CD4-positive, alpha-beta memory T cell (primary cell): ENCODE measurements around the gene SAP25. TPM values are rescaled to one million over a fixed set of nuclear protein-coding genes. Genes with fewer than 3 reads are reported as not detected.
A peak's percentile ranks its signal among the peaks of the same experiment; 100 is the strongest.
"Not testable (repeated sequence)": the region's sequence is repeated elsewhere in the genome, so short reads cannot be mapped to it uniquely, and the experiment has no call there.

Experiments used
- CTCF ChIA-PET: fragments of 350-600 bp; sonication (Branson Sonifier 250); formaldehyde crosslinking; loops from one replicate; lab custom pipeline; 2021; ENCODE audit warnings: inconsistent platforms; ENCODE audit not compliant: partially characterized antibody; lab: Charles Lee
- POLR2A ChIA-PET: fragments of 350-600 bp; sonication (Branson Sonifier 250); formaldehyde crosslinking; loops from one replicate; lab custom pipeline; 2021; ENCODE audit not compliant: partially characterized antibody; lab: Charles Lee
- DNase-seq, 5 donors: peaks; one replicate each; pipeline versions ENCODE4 v3.0.0 to v3.0.0-alpha.2; 2020 to 2022; ENCODE audit warnings: mixed read lengths in 1 of 5
- H3K27ac ChIP-seq: one replicate; pipeline ENCODE4 v1.7.0; 2013; ENCODE audit warnings: low read depth, low read length
- H3K27me3 ChIP-seq: 2 replicates; pipeline ENCODE4 v1.7.0; 2013; ENCODE audit warnings: mild to moderate bottlenecking, low read length, moderate library complexity; ENCODE audit not compliant: insufficient read depth
- H3K36me3 ChIP-seq: 2 replicates; pipeline ENCODE4 v1.7.0; 2013; ENCODE audit warnings: mild to moderate bottlenecking, low read length, moderate library complexity; ENCODE audit not compliant: insufficient read depth
- H3K4me1 ChIP-seq: 2 replicates; pipeline ENCODE4 v1.7.0; 2013; ENCODE audit warnings: mild to moderate bottlenecking, low read length, moderate library complexity; ENCODE audit not compliant: insufficient read depth
- H3K4me3 ChIP-seq, 2 donors: one replicate each; pipeline ENCODE4 v1.7.0; 2013; ENCODE audit warnings: low read length in 2 of 2, mild to moderate bottlenecking in 1 of 2
- H3K9me3 ChIP-seq, 2 donors: one replicate each; pipeline ENCODE4 v1.7.0; 2013; ENCODE audit warnings: low read length in 2 of 2, control low read depth in 1 of 2; ENCODE audit not compliant: control insufficient read depth in 1 of 2
- H3K27ac Mint-ChIP-seq, 7 donors: one replicate each; pipeline ENCODE4 v1.8.0; 2020 to 2021; ENCODE audit warnings: mixed read lengths in 7 of 7, mild to moderate bottlenecking in 6 of 7, inconsistent platforms in 3 of 7, moderate library complexity in 3 of 7
- H3K27me3 Mint-ChIP-seq, 2 donors: one replicate each; pipeline ENCODE4 v1.8.0; 2020 to 2021; ENCODE audit warnings: mixed read lengths in 2 of 2
- H3K36me3 Mint-ChIP-seq, 2 donors: one replicate each; pipeline ENCODE4 v1.8.0; 2020 to 2021; ENCODE audit warnings: mixed read lengths in 2 of 2, inconsistent platforms in 1 of 2, mild to moderate bottlenecking in 1 of 2
- H3K4me1 Mint-ChIP-seq, 4 donors: one replicate each; pipeline ENCODE4 v1.8.0; 2020 to 2021; ENCODE audit warnings: mixed read lengths in 4 of 4, mild to moderate bottlenecking in 1 of 4
- H3K4me3 Mint-ChIP-seq, 8 donors: one replicate each; pipeline ENCODE4 v1.8.0; 2020 to 2021; ENCODE audit warnings: mixed read lengths in 8 of 8, mild to moderate bottlenecking in 7 of 8, moderate library complexity in 6 of 8, inconsistent platforms in 3 of 8
- H3K9me3 Mint-ChIP-seq, 8 donors: one replicate each; pipeline ENCODE4 v1.8.0; 2020 to 2021; ENCODE audit warnings: mixed read lengths in 8 of 8, mild to moderate bottlenecking in 5 of 8, inconsistent platforms in 3 of 8, moderate library complexity in 1 of 8
- intact Hi-C: fragments of 100-400 bp; cut with micrococcal nuclease; formaldehyde crosslinking; loops from one replicate; pipeline ENCODE4 v1.15.1; 2023
- polyA plus RNA-seq, 2 donors: library from polyadenylated mRNA; unstranded; fragments of 300-500 nt; fragmentation: Illumina TruSeq; gene quantifications; one replicate each; pipeline ENCODE4 v1.2.3, GENCODE V29; 2021
- total RNA-seq, 2 experiments: library from RNA; stranded (reverse); gene quantifications; one replicate each; pipeline ENCODE4 v1.2.3, GENCODE V29; 2021

Gene SAP25
- total and polyA plus RNA-seq, 4 experiments from 2014 or later = 0.72 to 126 (median 119) TPM; not detected in 1

- Histone ChIP-seq H3K27ac (no peak overlapping the region), H3K4me1 (peaks cover 13% of the 10 kb centered on the region), H3K36me3 (peaks cover 44% of the 10 kb centered on the region), H3K27me3 (no peaks in the 10 kb centered on the region), H3K4me3 (no peak overlapping the region), H3K9me3 (no peaks in the 10 kb centered on the region)
- Mint-ChIP-seq H3K27ac (peak overlapping the region in 5 of 7 donors; percentile 38 to 76 (median 68)), H3K9me3 (peaks cover 0 to 2% (median 0%) of the 10 kb centered on the region in 8 donors), H3K36me3 (peaks cover 33 to 60% of the 10 kb centered on the region in 2 donors), H3K27me3 (no peaks in the 10 kb centered on the region), H3K4me1 (peaks cover 8 to 26% (median 14%) of the 10 kb centered on the region in 4 donors), H3K4me3 (no peak overlapping the region)
- intact Hi-C loops = no loop called here
- DNase-seq = no peak
- CTCF ChIA-PET = interaction anchor here (0.7 to 13.2 kb wide), 12 partner anchors 9 to 150 kb away, joined by 3 to 254 read pairs (median 3); partner anchors contain the start of genes AGFG2 and POP7
- POLR2A ChIA-PET = interaction anchor here (0.7 to 2.9 kb wide), 7 partner anchors 13 to 138 kb away, joined by 3 to 17 read pairs (median 4); partner anchors contain the start of genes AGFG2, FBXO24, GIGYF1 and LRCH4
Measured at GRCh38 chr7:100555701-100556100, 18.0 kb downstream of the SAP25 start.

GRCh38 chr7:100553032-100553431, 20.7 kb downstream of the SAP25 start:
- no peak overlapping the region for H3K4me3 Mint-ChIP-seq
- Histone ChIP-seq H3K36me3 (peaks cover 49% of the 10 kb centered on the region), H3K27me3 (no peaks in the 10 kb centered on the region), H3K27ac (no peak overlapping the region), H3K4me1 (peaks cover 28% of the 10 kb centered on the region), H3K4me3 (no peak overlapping the region), H3K9me3 (no peaks in the 10 kb centered on the region)
- intact Hi-C loops = no loop called here
- ChIA-PET POLR2A (interaction anchor here (1.0 to 2.2 kb wide), 3 partner anchors 10 to 76 kb away, joined by 3 to 17 read pairs (median 4); partner anchors contain the start of genes FBXO24 and LRCH4), CTCF (interaction anchor here (1.1 to 2.9 kb wide), 6 partner anchors 11 to 152 kb away, joined by 3 to 17 read pairs (median 4); partner anchors contain the start of gene POP7)
- H3K27me3 Mint-ChIP-seq = no peaks in the 10 kb centered on the region
- peak overlapping the region in 3 of 7 donors; percentile 60 to 93 (median 72) for H3K27ac Mint-ChIP-seq
- H3K9me3 Mint-ChIP-seq = peaks cover 0 to 2% (median 0%) of the 10 kb centered on the region in 8 donors
- H3K36me3 Mint-ChIP-seq = peaks cover 45 to 55% of the 10 kb centered on the region in 2 donors
- H3K4me1 Mint-ChIP-seq = peaks cover 12 to 39% (median 25%) of the 10 kb centered on the region in 4 donors
- DNase-seq = no peak

DNA sequence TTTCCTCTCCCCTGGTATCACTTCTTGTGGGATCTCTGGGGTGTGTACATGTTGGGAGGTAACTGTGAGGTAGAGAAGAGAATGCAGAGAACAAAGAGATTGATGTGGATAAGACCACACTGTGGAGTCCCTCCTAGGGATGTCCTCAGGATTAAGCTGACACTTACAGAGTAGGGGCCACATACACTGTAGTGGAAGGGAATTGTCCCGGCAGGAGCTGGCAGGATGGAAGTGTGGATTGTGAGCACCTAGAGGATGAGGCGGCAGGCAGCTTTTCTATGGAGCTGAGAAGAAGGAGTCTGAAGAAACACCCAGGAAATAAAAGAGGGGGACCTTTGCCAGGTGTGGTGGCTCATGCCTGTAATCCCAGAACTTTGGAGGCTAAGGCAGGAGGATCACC, 21.2 kb downstream of the SAP25 start:
- CTCF ChIA-PET = interaction anchor here (1.1 to 2.9 kb wide), 6 partner anchors 10 to 153 kb away, joined by 3 to 17 read pairs (median 4); partner anchors contain the start of gene POP7
- POLR2A ChIA-PET = interaction anchor here (1.4 to 2.2 kb wide), 2 partner anchors 9 to 34 kb away, joined by 3 to 17 read pairs; partner anchors contain the start of genes FBXO24 and LRCH4
- no peak overlapping the region for H3K27ac ChIP-seq
- H3K9me3 ChIP-seq = no peaks in the 10 kb centered on the region
- H3K4me1 ChIP-seq = peaks cover 33% of the 10 kb centered on the region
- H3K4me3 Mint-ChIP-seq = peak overlapping the region in 1 of 8 donors; percentile 30
- H3K36me3 Mint-ChIP-seq = peaks cover 45 to 60% of the 10 kb centered on the region in 2 donors
- peaks cover 17 to 44% (median 30%) of the 10 kb centered on the region in 4 donors for H3K4me1 Mint-ChIP-seq
- peak overlapping the region in 6 of 7 donors; percentile 15 to 60 (median 40) for H3K27ac Mint-ChIP-seq
- H3K27me3 ChIP-seq = no peaks in the 10 kb centered on the region
- H3K4me3 ChIP-seq = no peak overlapping the region
- DNase-seq = no peak
- intact Hi-C loops = no loop called here
- H3K9me3 Mint-ChIP-seq = peaks cover 0 to 2% (median 0%) of the 10 kb centered on the region in 8 donors
- H3K36me3 ChIP-seq = peaks cover 49% of the 10 kb centered on the region
- no peaks in the 10 kb centered on the region for H3K27me3 Mint-ChIP-seq

DNA sequence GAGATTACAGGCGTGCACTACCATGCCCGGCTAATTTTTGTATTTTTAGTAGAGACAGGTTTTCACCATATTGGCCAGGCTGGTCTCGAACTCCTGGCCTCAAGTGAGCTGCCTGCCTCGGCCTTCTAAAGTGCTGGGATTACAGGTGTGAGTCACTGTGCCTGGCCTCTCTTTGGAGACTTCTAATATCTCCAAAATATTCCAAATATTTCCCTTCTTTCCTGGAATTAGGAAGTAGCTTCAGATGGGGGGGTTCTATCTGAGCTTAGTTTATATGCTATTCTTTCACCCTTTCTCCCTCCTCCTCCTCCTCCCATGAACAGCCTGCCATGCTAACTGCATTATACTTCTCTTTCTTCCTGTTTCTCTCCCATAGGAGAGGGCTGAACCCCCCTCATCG, 25.3 kb downstream of the SAP25 start:
- peaks cover 20 to 34% of the 10 kb centered on the region in 2 donors for H3K36me3 Mint-ChIP-seq
- H3K4me1 Mint-ChIP-seq = peaks cover 57 to 79% (median 69%) of the 10 kb centered on the region in 4 donors
- peaks cover 73% of the 10 kb centered on the region for H3K4me1 ChIP-seq
- H3K9me3 ChIP-seq, H3K4me3 ChIP-seq, H3K9me3 Mint-ChIP-seq, H3K27me3 Mint-ChIP-seq, DNase-seq, intact Hi-C loops, H3K27me3 ChIP-seq: not testable (repeated sequence)
- peak overlapping the region in 7 of 8 donors; percentile 4 to 88 (median 72) for H3K4me3 Mint-ChIP-seq
- peak overlapping the region; percentile 66 for H3K27ac ChIP-seq
- H3K36me3 ChIP-seq = peaks cover 22% of the 10 kb centered on the region
- peak overlapping the region; percentile 70 to 98 (median 91) for H3K27ac Mint-ChIP-seq
- CTCF ChIA-PET = interaction anchor here (1.0 to 13.6 kb wide), 12 partner anchors 9 to 144 kb away, joined by 3 to 254 read pairs (median 6); partner anchors contain the start of genes AGFG2, FBXO24, LRCH4 and MEPCE
- POLR2A ChIA-PET = interaction anchor here (1.1 to 11.5 kb wide), 12 partner anchors 8 to 119 kb away, joined by 3 to 121 read pairs (median 10); partner anchors contain the start of genes AGFG2, FBXO24, LRCH4 and MEPCE

DNA sequence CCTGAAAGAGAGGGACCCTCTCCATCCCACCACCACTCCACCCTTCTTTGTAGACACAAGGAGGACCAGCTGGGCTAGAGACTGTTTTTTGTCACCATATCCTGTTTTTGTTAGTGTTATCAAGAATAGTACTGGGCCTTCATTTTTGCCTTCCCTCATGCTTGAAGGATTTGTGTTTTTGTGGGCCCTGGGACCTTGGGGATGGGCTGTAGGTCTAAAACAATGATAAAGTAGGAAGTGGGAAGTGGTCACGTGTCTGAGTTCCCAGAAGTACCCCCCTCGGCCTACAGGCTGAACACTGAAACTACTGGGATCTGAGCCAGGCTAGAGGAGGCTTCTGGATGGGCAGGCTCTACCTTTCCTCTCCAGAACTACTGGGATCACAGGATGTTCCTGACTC, 25.8 kb downstream of the SAP25 start:
- H3K9me3 Mint-ChIP-seq = no peaks in the 10 kb centered on the region
- no peaks in the 10 kb centered on the region for H3K27me3 Mint-ChIP-seq
- H3K4me3 Mint-ChIP-seq = peak overlapping the region; percentile 81 to 97 (median 88)
- POLR2A ChIA-PET = interaction anchor here (1.1 to 11.5 kb wide), 8 partner anchors 8 to 119 kb away, joined by 3 to 121 read pairs (median 38); partner anchors contain the start of genes AGFG2, FBXO24, LRCH4 and MEPCE
- no peak for DNase-seq
- Histone ChIP-seq H3K27me3 (no peaks in the 10 kb centered on the region), H3K9me3 (no peaks in the 10 kb centered on the region), H3K4me3 (no peak overlapping the region), H3K36me3 (peaks cover 16% of the 10 kb centered on the region), H3K4me1 (peaks cover 78% of the 10 kb centered on the region), H3K27ac (peak overlapping the region; percentile 66)
- peak overlapping the region; percentile 61 to 98 (median 91) for H3K27ac Mint-ChIP-seq
- H3K4me1 Mint-ChIP-seq = peaks cover 62 to 85% (median 74%) of the 10 kb centered on the region in 4 donors
- H3K36me3 Mint-ChIP-seq = peaks cover 18 to 30% of the 10 kb centered on the region in 2 donors
- intact Hi-C loops = loop anchor here (1.0 kb wide), 1 partner anchor 9 kb away; the partner anchor contains the start of gene AGFG2
- CTCF ChIA-PET = interaction anchor here (0.6 to 13.6 kb wide), 13 partner anchors 8 to 144 kb away, joined by 3 to 254 read pairs (median 6); partner anchors contain the start of genes AGFG2, FBXO24, LRCH4 and TSC22D4

DNA sequence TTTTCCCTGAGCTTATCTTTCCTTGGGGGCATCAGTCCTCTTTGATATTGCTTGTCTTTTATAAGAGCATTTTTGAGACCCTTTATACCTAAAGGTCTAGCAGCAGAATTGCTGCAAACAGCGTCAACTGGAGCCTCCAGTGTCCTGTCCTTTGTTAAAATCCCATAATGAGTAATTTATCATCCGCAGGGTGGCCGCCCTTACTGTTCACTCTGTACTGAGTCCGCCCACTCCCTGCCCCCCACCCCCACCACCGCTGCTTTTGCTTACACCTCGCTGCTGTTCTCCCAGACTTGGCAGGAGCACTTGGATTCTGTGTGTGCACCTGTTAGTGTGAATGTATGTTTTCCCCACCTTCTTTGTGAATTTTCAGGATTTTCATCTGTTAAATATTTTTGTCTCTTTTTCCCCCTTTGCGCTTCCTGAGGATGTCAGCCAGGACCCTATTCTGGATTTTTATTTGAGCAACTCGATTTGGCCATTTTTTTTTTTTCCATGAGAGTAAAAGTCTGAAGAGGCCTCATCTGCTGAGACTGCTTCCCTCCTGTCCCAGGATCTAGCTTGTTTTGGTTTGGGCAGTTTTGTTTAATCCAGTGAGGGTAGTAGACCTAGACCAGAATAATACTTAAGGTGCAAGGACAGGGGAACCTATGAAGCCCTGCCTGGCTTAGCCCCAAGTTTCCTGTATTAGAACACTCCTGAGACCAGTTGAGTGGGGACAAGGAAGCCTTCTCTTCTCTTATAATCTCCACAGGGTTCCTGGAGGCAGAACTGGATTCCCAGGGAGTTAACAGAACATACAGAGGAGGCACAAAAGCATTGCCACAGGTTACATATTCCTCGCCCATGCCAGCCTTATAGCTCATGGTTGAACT, 26.5 kb downstream of the SAP25 start:
- peaks cover 12 to 24% of the 10 kb centered on the region in 2 donors for H3K36me3 Mint-ChIP-seq
- H3K27me3 ChIP-seq = no peaks in the 10 kb centered on the region
- no peaks in the 10 kb centered on the region for H3K9me3 ChIP-seq
- ChIA-PET POLR2A (interaction anchor here (0.5 to 11.5 kb wide), 12 partner anchors 7 to 327 kb away, joined by 3 to 121 read pairs (median 18); partner anchors contain the start of genes AGFG2, FBXO24, LRCH4 and MEPCE), CTCF (interaction anchor here (0.5 to 13.6 kb wide), 15 partner anchors 8 to 157 kb away, joined by 3 to 254 read pairs (median 4); partner anchors contain the start of genes AGFG2, FBXO24, LRCH4 and TSC22D4)
- H3K4me3 ChIP-seq = peak overlapping the region; percentile 11 to 29
- H3K4me1 Mint-ChIP-seq = peaks cover 69 to 87% (median 78%) of the 10 kb centered on the region in 4 donors
- H3K27me3 Mint-ChIP-seq = no peaks in the 10 kb centered on the region
- no peaks in the 10 kb centered on the region for H3K9me3 Mint-ChIP-seq
- H3K27ac Mint-ChIP-seq = peak overlapping the region; percentile 61 to 98 (median 91)
- peak overlapping the region; percentile 81 to 97 (median 88) for H3K4me3 Mint-ChIP-seq
- peaks cover 85% of the 10 kb centered on the region for H3K4me1 ChIP-seq
- peaks cover 10% of the 10 kb centered on the region for H3K36me3 ChIP-seq
- DNase-seq = no peak
- intact Hi-C loops = loop anchor here (1.0 kb wide), 1 partner anchor 8 kb away; the partner anchor contains the start of gene AGFG2
- H3K27ac ChIP-seq = peak overlapping the region; percentile 66
